ENCODE data around the gene NAXE.
A peak's percentile ranks its signal among the peaks of the same experiment; 100 is the strongest.
"Not testable (repeated sequence)": the region's sequence is repeated elsewhere in the genome, so short reads cannot be mapped to it uniquely, and the experiment has no call there.

NAXE gene

GRCh38 chr1:156594190-156594589 lies 2.6 kb downstream of the NAXE start:
- no peak for DNase-seq

DNA sequence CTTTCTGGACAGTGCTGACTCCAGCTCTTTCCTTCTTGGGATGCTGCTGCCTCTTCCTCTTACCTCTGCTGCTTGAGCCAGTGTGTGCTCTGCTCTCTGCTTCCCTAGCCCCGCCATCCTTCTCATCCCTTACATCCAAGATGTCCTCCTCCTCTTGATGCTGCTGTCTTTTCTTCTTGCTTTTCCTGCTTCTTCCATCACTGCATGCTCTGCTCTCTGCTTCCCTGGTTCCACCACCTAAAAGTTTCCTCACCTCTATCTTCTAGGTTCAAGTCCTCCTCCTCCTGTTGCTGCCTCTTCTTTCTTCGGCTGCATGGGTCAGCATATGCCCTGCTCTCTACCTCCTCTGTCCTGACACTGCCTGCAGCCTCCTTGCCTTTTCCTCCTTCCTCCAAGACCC lies 3.4 kb downstream of the NAXE start:
- no peak for DNase-seq

DNA sequence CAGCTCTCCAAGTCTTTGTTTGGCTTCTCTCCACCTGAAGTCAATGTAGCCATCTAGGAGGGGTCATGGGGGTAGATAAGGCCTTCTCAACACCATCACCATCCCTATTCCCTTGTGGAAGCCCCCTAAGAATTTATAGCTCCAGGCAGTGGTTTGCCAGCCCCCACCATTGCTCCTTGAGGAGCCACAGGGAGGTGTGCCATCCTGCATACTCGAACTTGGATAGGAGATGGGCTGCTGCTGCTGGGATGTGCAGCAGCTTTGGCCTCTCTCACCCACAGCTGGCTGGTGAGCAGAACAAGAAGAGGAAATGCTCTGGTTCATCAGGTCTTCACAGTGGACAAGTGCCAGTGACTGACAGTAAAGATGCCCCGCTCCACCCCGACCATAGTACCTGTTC lies 4.8 kb downstream of the NAXE start:
- no peak for DNase-seq

DNA sequence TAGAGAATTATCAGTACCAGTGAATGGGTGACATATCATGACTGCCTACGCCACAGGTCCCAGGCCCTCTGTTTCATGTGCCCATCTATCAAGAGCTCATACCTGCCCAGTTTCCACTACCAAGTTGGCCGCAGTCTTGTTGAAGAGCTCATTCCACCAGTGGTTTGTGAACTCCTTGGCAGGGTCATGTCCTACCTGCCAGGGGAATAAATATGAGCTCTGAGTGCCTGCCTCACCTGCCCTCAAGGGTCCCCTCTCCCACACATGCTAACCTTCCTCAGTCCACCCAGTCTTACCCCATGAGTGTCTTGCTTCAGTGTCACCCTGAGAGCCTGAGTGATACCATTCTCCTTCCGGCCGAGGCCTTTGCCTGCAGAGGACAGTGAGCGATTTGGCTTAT lies 6.5 kb downstream of the NAXE start:
- DNase-seq = no peak

- DNase-seq = no peak
Observed at GRCh38 chr1:156598731-156599432, 7.3 kb downstream of the NAXE start.

DNA sequence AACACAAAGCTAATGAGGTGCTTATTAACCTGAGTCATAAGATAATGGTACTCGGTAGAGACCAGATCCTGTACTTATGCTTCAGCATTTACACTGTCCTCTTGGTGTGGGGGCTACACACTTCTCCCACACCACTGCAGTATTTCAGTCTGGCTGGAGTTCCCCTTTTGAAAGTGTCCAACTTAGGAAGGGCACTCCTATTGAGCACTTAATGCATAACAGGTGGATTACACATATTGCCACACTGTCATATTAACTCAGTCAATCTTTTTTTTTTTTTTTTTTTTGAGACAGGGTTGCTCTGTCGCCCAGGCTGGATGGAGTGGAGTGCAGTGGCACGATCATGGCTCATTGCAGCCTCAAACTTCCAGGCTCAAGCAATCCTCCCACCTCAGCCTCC lies 8.2 kb downstream of the NAXE start:
- DNase-seq = no peak

DNA sequence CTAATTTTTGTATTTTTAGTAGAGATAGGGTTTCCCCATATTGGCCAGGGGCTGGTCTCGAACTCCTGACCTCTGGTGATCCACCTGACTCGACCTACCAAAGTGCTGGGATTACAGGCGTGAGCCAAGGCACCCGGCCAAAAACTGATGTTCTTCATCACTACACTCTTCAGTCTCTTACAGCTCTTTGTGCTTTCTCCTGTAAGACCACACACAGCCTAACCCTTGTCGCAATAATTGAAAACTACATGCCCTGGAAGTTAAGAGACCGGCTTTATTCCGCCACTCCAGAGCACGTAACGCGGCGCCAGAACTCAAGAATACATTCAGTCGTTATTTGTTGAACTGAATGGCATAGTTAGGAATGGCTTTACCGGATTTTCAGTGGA lies 9.2 kb downstream of the NAXE start:
- no peak for DNase-seq

DNA sequence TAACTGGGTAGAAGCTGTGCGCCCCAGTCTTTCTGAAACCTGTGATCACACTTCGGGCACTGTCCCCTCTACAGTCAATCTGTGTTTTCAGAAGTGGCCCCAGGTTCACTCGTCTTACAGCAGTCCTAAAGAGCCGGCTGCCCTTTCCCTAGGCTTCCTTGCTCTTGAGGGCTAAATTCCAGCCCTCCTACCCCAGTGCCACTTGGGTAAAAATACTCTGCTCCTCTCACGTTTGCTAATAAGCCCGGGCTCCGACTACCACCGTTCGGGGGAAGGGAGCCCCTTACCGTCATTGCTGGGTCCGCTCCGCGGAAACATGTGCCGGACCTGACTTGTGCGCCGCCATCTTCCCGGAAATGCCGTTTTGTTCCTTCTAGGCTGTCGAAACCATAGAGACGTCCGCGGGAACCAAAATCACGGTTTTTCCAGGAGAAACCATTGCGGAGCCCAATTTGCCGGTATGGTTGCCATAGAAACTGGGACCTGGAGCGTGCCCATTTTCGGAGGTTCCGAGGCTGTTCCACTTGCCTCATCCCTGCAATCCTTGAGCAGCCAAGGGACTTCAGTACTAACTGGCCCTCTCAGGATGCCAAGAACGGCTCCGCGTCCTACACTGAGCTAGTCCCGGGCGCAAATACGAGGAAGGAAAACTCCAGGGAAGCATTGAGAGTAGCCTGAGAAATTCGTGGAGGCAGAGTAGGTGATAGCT lies 9.7 kb downstream of the NAXE start, which contains the start of gene GPATCH4:
TSS of gene GPATCH4 (minus strand) at position 358 of the 709 bp plus-strand sequence.
- peak; percentile 77 for DNase-seq

GRCh38 chr1:156601892-156602291 lies 10.3 kb downstream of the NAXE start:
- no peak for DNase-seq

DNA sequence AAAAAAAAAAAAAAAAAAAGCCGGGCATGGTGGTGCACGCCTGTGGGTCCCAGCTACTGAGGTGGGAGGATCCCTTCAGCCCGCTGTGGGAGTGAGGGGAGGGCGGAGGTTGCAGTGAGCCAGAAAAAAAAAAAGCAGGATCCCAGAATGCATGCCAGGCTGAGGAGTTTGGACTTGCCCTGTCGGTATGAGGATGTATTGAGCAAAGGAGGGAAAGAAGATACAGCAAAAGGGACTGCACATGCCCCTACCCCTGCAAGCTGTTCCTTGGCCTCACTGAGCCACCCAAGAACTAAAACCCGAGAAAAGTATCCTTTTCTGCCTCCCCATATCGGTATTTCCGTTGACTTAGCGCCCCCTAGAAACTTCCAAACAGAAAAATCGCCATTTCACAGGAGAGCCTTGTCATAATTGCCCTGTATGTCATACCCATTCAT lies 11.0 kb downstream of the NAXE start:
- DNase-seq = no peak

DNA sequence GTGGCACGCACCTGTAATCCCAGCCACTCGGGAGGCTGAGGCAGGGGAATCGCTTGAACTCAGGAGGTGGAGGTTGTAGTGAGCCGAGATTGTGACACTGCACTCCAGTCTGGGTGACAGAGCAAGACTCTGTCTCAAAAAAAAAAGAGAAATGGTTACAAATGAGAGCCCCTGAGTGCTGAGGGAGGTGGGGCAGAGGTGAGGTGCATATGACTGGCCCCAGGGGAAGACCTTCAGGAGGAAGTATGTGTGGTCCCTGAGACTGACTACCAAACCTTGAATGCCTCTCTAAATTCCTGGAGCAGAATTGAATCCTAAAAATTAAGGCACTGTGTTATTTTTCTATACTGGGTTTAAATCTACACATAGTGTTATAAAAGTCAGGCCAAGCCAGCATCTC lies 15.8 kb downstream of the NAXE start:
- not testable (repeated sequence) for DNase-seq

GRCh38 chr1:156608036-156608674 lies 16.6 kb downstream of the NAXE start:
- DNase-seq = peak; percentile 64

DNA sequence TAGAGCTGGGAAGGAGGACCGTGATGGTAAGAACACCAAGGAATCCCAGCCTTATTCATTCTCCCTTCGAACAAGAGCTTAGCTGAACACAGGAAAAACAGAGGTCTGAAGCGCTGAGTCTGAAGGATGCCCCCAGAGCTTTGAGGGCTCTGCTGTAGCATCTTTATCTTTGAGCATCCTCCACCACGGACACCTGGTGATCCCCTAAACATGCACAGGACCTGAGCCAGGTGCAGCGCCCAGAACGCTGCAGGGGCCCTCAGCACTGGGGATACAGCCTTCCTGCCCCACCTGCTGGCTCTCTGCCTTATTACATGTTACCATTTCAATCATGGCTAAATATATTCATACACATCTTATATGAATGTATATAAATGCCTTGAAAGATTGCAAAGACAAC lies 17.4 kb downstream of the NAXE start:
- DNase-seq = peak; percentile 69

DNA sequence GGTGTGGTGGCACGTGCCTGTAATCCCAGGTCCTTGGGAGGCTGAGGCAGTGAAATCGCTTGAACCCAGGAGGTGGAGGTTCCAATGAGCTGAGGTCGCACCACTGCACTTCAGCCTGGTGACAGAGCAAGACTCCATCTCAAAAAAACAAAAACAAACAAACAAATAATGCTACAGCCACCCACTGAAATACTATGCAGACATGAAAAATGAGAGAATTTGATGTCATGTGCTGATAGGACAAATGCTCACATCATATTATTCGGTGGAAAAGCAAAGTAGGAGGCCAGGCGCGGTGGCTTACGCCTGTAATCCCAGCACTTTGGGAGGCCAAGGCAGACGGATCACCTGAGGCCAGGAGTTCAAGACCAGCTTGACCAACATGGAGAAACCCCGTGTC lies 18.5 kb downstream of the NAXE start:
- not testable (repeated sequence) for DNase-seq

- DNase-seq = no peak
Observed at GRCh38 chr1:156612666-156613065, 21.1 kb downstream of the NAXE start.

DNA sequence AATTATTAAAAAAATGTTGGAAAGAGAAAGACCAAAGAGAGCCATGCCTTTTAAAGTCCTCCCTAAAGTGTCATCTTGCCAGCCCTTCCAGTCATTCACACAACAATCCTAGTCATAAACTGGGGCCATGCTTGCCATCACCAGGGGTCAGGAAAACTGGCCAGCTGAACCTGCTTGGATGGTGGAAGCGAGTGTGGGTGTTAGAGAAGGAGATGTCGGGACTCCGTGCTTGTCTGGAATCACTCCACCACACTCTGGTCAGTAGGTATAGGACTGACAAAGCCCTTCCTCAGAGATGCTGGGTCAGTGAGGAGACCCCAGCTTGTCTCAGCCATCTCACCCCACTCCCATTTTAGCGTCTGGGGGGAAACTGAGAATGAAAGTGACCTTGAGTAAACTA lies 24.4 kb downstream of the NAXE start:
- no peak for DNase-seq

DNA sequence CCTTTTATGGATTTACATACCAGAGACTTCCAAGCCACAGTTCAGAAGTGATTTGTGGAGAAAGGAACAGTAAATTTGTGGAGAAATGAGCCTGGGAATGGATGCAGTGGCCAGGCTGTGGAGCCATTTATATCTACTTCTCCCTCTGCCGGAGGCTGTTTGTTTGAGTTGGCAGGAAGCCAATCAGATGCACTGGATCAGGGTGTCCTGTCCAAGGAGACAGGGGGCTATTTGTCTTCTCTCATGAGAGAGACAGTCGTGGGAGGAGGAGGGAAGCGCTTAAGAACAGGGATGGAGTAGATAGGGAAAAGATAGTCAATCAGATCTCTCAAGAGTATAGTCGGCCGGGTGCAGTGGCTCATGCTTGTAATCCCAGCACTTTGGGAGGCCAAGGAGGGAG lies 24.9 kb downstream of the NAXE start:
- no peak for DNase-seq

DNA sequence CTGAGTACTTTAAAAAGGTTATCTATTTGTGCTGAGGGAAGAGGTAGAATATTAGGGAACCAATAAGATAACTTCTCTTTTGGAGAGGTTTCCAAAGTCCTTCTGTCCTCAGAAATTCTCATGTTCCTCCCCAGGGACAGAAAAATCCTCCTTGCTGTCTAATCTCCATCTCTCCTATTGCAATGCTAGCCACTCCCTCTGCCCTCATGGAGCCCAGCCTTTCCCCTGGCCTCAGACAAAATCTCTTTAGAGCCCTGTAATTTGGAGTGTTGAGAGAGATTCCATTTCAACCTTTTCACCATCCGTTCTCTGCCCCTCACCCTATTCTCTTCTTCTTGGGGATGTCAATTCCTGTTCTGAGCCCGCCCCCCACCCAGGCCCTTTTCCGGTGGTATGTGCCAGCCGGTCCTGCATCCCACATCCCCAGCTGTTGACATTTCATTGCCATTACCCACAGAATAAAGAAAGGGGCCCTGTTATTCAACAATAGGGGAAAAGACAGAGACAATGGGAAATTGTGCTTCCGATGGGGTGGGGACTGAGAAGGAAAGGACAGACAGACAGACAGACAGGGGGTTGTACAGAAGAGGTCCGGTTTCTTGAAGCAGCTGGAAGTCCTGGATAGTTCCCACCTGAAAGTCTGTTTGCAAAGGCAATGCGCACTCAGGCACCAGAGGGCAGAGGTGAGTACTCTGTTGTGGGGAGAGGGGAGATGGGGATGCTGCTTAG lies 27.4 kb downstream of the NAXE start, which contains the start of gene HAPLN2:
TSS of gene HAPLN2 (plus strand) at position 563 of the 729 bp plus-strand sequence. CDS start 4,076 bp downstream, outside the sequence.
- DNase-seq = peak; percentile 39

- DNase-seq = no peak
Observed at GRCh38 chr1:156619582-156619955, 28.0 kb downstream of the NAXE start.

DNA sequence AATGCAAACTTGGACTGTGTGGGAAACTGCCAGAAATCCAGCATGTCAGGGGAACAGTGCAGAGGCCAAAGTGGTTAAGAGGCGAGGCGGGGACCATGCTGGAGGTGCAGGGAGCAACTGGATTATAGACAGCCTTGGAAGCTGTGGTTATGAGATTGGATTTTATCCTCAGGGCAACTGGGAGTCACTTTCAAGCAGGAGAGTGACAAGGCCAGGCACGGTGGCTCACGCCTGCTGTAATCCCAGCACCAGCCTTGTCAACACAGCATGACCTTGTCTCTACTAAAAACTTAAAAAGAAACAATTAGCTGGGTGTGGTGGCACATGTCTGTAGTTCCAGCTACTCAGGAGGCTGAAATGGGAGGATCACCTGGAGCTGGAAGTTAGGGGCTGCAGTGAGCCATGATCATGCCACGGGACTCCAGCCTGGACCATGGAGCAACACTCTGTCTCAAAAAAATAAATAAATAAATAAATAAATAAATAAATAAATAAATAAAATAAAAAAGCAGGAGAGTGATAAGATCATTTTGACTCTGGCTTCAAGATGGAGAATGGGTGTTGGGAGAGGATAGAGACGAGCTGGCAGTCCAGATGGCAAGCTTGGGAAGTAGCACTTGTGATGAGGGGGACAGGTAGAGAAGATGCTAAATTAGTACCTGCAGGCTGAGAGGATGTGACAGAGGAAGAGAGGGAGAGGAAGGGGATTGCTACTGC lies 31.2 kb downstream of the NAXE start:
- DNase-seq = no peak

DNA sequence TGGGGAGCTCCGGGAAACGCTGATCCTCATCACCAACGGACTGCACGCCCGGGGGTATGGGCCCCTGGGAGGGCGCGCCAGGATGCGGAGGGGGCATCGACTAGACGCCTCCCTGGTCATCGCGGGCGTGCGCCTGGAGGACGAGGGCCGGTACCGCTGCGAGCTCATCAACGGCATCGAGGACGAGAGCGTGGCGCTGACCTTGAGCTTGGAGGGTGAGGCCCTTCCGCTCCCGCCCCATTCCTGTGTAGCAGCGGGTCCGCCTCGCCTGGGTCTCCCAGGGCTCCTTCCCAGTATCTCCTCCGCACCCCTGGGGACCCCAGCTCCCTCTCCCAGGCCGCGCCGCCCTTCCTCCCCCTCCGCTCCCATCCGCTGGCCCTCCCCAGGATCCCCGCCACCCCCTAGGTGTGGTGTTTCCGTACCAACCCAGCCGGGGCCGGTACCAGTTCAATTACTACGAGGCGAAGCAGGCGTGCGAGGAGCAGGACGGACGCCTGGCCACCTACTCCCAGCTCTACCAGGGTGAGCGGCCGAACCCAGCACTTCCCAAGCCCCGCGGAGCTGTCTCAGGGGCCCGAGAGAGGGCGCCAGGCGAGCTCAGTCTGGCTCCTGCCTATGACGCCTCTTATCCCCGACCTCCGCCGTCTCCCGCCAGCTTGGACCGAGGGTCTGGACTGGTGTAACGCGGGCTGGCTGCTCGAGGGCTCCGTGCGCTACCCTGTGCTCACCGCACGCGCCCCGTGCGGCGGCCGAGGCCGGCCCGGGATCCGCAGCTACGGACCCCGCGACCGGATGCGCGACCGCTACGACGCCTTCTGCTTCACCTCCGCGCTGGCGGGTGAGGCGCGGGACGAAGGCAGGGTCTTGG lies 32.6 kb downstream of the NAXE start:
- DNase-seq = peak; percentile 52

Data from activated naive CD4-positive, alpha-beta T cell treated with anti-CD3 and anti-CD28 coated beads, Interleukin-2, amount 50 U/mL, for 16 hours (primary cell).